Right lobe of liver (tissue), 4 donors: ENCODE results near the gene TNPO2.

Experiments used
- POLR2A ChIP-seq: fragments of 450-650 bp; IDR thresholded peaks from one replicate; pipeline ENCODE4 v1.6.1; 2017; ENCODE audit warnings: antibody characterized with exemption, mild to moderate bottlenecking
- TF ChIP-seq, protein P1 (sequence below), 4 donors: fragments of 200-600 bp in 3 of 4; fragments of 450-650 bp in 1 of 4; IDR thresholded peaks; one replicate each; pipeline versions ENCODE4 v1.5.1 to v1.8.0; 2016 to 2022; ENCODE audit warnings: antibody characterized with exemption in 4 of 4, mild to moderate bottlenecking in 2 of 4
- donor health status: DM: no; HTN: no; CAD: no.
- donor health status: DM: no; HTN: no; CAD: no.
- donor health status: DM: no; HTN: yes; CAD: no.

DNA sequence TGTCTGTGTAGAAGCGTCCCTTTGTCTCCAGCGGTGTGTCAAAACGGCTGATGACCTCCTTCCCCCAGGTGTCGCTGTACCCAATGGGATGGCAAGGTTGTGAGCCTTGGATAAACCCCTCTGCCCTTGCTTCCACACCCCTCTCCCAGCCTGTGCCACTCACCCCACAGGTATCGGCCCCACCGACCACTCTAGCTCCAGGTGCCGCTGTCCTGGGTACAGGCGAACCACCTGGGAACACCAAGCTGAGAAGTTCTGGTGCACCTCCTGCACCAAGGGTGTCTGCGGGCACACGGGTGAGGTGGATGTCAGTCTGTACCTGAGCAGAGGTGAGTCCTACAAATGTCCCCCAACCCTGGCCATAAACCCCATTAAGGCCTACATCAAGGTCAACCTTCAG, 73.8 kb downstream of the TNPO2 start:
- TF ChIP-seq, protein P1, sequence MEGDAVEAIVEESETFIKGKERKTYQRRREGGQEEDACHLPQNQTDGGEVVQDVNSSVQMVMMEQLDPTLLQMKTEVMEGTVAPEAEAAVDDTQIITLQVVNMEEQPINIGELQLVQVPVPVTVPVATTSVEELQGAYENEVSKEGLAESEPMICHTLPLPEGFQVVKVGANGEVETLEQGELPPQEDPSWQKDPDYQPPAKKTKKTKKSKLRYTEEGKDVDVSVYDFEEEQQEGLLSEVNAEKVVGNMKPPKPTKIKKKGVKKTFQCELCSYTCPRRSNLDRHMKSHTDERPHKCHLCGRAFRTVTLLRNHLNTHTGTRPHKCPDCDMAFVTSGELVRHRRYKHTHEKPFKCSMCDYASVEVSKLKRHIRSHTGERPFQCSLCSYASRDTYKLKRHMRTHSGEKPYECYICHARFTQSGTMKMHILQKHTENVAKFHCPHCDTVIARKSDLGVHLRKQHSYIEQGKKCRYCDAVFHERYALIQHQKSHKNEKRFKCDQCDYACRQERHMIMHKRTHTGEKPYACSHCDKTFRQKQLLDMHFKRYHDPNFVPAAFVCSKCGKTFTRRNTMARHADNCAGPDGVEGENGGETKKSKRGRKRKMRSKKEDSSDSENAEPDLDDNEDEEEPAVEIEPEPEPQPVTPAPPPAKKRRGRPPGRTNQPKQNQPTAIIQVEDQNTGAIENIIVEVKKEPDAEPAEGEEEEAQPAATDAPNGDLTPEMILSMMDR (IDR thresholded peaks at IDR 0.05): no peak
- no peak for TF ChIP-seq POLR2A
